GM18873 (cell line): ENCODE measurements around the gene DCLK1.
"Not testable (repeated sequence)": the region's sequence is repeated elsewhere in the genome, so short reads cannot be mapped to it uniquely, and the experiment has no call there.

ENCODE experiments used
- ATAC-seq: cut with Tn5 transposase; IDR thresholded peaks from one replicate; pipeline ENCODE4 v1.9.1; 2021; ENCODE audit warnings: mild to moderate bottlenecking, moderate library complexity, moderate number of reproducible peaks; ENCODE audit not compliant: unreplicated experiment, low FRiP score

DCLK1 gene

DNA sequence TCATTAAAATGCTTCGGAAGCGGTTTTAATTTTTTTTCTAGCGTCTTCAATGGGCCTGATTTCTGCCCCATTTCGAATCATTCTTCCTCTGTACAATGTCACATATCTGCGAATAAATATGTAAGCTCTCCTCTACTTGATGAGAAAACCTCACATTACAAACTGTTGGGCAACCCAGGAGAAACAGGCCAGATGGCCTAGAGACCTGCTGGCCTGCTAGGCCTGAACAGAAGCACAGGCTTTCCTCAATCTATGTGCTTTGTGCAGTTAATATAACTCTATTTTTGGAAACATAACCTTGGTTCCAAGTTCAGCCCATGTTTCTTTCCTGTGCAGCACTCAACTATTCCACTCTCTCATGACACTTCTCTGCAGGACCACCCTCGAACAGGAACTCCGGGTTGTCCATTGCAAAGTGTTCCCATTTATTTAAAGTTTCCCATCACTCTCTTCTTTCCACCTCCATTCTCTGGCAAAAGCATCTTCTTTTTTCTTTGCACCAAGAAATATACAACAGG, 42.0 kb downstream of the DCLK1 start:
- ATAC-seq: no peak

DNA sequence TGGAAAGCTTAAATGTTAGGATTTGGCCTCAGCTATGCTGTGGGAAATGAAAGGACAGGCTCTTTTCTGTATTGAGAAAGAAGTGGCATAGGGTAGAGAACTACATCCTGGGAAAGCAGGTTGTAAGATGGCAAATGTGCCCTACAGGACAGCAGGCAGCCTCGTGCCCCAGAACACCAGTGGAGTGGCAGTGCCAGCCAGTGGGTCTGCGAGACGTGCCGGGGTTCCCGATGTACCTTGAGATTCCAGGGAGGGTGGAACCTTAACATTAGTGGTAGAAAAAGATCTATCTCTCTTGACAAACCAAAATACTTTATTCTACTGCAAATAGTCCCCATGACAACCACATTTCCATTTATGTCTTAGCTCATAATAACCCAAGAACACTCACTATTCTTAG, 42.7 kb downstream of the DCLK1 start:
- ATAC-seq: no peak

DNA sequence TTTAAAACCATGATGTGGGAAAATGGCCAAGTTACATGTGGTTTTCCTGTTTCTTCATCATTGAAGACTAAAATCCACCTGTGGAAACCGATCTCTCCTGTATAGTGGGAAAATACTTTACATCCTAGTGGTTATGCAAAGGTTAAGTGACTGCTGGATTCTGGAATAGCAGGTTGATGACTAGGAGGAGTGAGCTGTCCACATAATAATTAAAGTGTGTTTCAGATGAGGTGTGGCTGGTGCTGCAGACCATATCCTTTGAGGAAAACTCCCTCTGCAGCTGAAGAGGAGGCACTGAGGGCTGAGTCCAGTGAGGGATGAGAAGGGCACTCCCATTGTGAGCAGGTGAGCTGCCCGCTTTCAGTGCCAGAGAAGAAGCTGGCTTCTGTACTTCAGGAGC, 43.2 kb downstream of the DCLK1 start:
- ATAC-seq: no peak

DNA sequence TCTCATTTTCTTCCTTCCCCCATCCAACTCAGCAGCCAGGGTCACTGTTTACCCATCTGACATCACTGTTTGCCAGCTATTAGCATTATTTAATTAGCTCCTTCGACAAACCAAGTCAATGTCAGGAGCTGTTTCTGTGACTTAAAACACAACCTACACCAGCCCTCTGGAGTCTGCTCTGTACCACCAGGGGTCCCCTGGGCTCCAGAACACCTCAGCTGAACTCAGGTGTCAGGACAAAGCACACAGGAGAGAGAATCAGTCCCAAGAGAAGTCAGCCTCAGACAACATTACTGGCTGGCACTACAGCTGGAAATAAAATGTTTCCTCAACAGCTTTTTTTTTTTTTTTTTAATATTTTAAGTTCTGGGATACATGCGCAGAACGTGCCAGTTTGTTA, 45.1 kb downstream of the DCLK1 start:
- ATAC-seq: no peak

DNA sequence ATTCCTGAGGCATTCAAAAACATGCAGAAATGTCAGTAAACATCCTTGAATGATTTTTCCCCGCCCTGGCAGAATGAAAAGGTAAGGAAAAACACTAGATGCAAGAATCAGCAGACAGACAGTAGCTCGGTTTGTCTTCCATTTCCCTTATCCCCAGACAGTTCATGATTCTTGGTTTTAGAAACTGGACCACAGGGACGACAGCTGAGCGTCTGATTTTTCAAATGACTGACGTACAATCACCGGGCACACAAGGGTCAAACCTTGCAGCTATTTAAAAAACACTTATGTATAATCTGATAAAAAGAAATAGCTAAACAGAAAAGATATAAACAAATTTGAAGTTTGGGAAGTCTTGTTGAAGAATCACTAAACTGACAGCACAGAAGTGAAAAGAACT, 47.1 kb downstream of the DCLK1 start:
- ATAC-seq: no peak

DNA sequence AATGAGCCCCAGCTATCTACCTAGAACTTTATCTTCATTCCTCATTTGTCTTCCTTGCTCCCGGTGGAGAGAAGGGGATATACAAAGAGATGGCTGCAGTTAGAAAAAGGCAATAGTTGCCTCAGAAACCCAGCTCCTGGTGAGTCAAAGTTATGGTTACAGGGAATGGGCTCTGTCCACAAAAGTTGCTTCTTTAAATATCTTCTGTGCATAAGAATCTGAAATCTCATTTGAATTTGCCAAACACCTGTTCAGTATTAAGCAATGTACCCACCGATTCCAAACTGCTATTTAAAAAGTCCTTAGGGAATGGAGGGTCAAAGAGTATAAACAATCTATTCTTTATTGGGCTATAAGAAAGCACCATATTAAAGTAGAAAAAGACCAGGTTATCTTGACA, 48.4 kb downstream of the DCLK1 start:
- no peak for ATAC-seq

DNA sequence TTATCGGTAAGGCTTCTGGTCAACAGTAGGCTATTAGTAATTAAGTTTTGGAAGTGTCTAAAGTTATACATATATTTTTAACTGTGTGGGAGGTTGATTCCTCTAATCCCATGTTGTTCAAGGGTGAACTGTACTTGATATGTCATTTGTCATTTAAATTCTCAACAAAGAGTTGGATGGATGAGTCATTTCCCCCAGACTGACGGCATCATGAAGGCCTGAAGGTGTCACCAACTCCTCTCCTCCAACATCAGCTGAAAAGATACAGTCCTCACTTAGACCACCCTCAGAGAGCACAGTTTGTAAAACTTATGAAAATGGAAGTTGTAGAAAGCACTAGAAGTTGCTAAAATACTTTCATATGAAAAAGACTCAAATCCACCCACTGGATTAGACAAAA, 48.8 kb downstream of the DCLK1 start:
- ATAC-seq: no peak

DNA sequence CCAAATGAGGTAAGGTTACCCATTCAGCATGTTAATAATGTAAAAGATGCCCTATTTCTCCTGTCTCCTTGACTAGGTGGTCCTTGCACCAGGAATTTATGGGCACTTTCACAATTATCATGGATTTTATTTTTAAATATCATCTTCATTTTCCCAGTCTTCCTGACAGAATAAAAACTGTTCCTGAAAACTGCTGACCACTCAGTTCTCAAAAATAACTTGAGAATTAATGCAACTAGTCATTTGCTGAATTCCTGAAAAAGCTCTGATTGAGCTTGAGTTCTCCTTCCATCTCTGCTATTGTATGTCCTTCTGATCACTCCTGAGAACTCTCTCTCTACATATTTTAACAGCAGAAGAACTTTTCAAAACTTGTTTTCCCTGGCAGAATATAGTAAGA, 55.0 kb downstream of the DCLK1 start:
- ATAC-seq: no peak

DNA sequence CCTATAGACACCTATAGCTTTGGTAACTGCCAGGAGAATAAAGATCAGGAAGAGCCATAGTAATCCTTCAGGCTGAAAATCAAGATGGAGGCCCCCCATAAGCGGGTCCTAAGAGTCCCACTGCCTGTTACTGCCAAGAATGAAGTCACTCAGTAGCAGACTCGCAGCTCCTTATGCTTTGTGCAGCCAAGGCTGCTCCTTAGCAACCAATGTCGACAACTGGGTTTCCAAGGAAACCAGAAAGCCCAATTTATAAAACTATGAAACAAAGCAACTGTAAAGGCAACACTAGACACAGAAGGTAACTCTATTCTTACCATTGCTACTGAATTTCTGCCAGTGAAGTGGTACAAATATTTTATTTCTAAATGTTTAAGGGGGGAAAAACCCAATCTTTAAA, 56.5 kb downstream of the DCLK1 start:
- no peak for ATAC-seq

DNA sequence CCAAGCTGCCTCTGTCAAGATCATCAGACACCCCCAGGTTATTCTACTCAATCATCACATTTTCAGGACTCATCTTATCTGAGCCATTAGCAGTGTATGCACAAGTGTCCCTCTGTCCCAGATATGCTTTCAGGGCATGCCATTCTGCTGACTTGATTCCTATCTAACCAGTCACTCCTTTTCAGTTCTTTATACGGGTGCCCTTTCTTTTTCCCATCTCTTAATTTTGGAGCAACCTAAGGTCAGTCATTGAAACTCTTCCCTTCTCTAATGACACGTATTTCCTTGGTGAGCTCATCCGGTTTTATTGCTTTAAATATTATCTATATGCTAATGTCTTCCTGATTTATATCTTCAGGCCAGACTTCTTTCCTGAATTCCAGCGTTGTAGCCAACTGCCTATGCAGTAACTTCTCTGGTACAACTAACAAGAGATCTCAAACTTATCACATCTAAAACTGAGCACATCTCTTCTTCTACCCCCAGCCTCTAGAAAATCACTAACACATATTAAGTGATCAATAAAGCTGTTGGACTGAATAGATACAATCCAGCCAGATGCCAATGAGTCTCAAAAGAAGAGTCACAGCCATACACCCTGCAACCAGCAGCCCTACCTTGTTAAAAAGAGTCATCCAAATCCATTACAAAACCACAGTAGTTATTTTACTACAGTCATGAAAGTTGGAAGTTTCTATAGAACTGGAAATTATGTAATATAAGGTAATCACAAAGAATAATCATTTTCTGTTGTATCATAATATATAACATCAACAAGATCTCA, 58.8 kb downstream of the DCLK1 start:
- ATAC-seq: no peak

DNA sequence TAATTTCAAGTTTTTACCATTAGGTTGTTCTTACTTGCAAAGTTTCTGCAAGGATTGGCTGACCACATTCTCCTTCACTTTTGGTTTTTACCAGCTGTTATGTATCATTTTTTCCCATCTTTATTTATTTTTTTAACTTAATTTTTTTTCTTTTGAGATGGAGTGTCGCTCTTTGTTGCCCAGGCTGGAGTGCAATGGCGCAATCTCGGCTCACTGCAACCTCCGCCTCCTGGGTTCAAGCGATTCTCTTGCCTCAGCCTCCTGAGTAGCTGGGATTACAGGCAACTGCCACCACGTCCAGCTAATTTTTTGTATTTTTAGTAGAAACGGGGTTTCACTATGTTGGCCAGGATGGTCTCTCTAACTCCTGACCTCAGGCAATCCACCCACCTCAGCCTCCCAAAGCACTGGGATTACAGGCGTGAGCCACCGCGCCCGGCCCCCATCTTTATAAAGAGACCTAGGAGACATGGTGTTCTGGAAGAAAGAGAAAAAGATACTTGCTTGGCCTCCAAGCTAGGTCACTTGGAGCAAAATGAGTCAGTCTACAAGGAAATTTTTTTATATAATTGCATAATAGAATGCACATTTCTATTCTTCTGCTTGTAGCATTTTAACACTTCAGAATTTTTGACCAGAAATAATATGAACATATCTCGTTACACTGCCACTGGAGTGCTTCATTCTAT, 60.5 kb downstream of the DCLK1 start:
- ATAC-seq: not testable (repeated sequence)

DNA sequence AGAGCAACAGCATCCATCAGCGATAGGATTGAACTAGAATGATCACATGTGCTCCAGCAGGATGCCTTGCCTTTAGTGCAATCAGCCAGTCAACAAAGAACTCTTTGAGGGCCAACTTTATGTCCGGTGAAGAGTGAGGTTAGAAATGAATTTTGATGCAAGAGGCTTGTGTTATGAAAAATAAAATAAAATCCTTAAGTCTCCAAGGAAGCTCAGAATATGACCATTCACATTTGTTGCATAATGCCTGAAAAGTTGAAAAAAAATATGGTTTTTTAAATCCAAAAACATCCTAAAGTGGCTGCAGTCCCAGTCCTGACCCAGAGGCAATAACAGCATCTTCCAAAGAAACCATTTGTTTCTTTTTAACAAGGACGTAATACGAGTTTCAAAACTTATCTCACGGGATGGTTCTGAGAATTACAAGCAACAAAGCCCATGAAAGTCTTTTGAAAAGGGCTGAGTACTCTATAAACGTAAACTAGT, 61.3 kb downstream of the DCLK1 start:
- no peak for ATAC-seq

DNA sequence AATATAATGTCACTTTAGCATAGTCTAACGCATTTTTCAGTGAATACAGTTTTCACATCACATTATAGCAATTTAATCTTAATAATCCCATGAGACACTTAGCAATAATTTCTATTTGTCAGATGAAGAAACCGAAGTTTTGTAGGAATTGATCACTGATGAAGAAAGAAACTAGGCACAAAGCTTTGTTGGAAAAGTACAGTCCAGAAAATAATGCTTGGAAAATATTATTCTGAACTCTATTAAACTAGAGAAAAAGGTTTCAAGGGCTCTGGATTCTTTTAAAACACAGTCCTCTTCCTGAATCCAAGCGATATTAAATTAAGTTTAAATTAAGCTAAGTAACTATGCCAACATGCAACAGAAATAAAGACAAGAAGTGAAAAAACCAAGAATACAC, 62.2 kb downstream of the DCLK1 start:
- no peak for ATAC-seq

DNA sequence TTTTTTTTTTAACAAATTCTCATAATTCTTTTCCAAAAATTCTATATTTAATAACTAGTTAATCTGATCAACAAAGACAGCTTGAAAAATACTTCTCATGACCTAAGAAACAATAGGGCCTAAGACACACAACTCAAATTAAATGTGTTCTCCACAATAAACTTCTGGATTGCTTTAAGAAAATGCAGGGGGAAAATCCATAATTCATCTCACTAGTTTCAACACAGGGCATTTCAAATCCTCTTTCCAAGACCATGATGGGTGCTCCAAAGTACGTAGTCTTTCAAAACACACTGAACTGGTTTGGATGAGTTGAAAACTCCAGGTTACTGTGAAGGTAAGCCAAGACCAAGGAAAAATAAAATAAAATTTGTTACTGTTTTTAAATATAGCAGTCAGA, 62.6 kb downstream of the DCLK1 start:
- no peak for ATAC-seq

DNA sequence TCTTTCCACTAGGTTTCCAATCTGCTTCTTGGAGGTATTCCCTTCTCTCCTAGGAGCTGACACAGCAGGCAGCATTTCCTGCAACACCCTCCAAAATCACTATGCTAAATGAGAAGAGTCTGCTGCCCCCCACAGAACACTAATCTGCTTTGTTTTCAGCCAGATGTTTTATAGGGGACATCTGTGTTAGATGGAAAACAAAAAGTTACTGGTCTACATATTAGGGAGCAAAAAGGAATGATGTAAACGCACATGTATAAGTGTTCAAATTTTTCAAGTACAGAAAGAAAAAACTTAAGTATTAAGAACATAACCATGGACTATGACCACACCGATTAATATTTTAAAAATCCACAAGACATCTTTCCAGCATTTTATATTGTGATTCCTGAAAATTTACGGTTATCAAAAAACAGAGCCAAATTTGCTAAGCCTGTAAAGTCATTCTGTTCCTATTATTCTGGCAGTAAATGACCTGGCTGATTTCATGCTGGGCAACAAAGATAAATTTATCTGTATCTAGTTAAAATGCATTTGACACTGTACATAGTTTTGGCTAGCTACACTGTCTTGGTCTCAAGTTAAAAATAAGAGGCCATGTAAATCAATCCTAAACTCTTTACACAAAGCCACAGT, 63.3 kb downstream of the DCLK1 start:
- no peak for ATAC-seq

DNA sequence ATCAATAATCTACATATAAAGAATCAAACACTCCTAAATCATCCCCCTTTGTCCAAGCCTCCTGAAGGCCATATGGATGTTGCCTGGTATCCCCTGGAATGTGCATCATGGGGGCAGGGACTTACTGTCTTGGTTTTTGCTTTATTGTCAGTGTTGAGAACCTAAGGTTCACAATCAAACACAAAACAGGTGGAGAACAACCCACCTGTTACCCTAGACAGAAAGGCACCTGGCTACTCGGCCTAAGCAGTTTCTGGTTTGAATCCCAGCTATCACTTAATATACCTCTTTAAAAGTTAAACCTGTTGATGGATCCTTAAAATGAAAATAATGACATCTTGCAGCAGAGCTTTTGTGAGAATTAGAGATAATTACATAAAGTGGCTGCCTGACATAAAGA, 68.9 kb downstream of the DCLK1 start:
- no peak for ATAC-seq

DNA sequence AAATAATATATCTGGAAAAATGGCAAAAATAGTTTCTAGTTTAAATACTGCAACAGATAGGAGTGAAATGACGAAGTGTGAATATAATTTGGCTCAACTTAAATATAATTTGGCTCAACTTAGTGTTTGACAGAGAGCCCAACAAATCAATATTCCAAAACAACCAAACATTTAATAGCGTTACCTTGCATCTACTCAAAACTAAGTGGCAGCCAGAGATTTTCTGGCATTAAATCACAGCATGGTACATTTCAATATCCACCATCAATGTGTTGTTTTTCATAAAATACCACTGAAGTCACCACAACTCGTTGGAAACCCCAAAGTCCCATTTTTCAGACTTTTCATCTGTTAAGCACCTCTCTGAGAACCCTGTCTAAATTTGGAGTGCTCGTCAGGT, 69.6 kb downstream of the DCLK1 start:
- ATAC-seq: no peak

DNA sequence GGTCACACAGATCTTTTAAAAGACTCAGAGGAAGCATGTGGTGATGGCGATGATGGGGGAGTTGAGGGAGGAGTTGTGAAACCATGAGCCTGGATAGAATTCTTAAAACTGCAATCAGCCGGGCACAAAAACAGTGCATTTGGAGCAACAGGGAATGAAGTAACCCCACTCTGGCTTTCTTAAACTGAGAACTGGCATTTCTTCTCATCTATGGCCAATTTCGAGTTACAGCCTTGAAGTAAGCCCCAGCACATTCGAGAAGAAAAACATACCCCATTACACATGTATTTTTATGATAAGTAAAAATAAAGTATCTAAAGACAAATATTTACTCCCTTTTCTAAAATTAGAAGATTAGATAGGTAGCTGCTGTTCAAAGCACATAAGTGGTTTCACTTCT, 70.1 kb downstream of the DCLK1 start:
- no peak for ATAC-seq

DNA sequence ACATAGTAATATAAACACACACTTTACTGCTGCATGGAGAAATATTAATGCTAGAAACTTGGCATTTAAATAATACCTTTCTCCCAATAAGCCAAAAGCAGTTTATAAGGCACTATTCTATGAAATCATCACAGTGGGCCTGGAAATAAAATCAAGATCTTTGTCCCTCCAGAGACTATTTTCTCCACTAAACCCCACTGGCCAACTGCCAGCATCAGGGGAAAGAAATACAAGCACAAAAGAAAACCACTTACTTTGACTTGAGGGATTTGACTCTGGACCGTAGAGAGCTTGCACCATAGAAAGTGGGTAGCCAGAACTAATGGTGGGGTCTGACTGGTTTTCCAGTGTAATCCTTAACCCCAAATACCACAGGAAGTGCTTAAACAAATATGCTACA, 71.9 kb downstream of the DCLK1 start:
- ATAC-seq: no peak

DNA sequence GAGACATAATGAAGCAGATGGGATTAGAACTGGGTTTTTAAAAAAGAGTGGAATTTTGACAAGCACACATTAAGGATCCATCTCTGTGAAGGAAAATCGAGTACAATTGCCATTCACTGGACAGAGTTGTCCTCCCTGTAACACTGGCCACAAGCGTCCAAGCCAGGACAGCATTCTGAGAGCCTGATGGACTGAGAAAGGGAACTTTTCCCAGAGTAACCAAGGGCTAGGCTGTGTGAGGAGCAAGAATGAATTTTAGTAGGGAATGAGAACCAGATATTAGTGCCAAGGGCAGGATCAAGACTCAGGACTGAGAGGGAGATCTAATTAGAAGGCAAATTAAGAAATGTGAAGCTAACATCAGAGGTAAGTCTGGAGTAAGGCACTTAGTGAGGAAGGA, 73.1 kb downstream of the DCLK1 start:
- ATAC-seq: no peak

DNA sequence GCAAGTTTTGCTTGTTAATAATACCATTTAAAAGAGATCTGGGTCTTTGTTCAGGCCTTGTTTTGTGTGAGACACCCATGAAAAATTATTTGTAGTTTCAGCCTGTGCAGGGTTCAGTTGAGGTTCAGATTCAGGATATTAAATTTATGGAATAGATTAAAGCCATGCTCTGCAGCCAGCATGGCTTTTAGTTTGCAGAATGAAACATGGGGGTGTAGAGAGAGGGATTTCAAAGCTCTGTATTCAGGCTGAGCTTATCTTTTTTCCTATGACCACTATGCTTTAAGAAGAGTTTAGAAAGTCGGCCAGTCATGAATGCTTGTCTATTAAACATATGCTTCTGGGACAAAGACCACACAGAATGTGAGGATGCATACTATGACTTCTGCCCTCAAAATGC, 73.6 kb downstream of the DCLK1 start:
- no peak for ATAC-seq
